ENCODE measurements around the gene FOXI1. TPM values are rescaled to one million over a fixed set of nuclear protein-coding genes. Genes with fewer than 3 reads are reported as not detected.

FOXI1 gene
- polyA plus RNA-seq, 3 donors, result 0.24 TPM; not detected in 2

Other genes starting within 250 kb of the FOXI1 start
- gene INSYN2B, start 125.4 kb upstream of the FOXI1 start, polyA plus RNA-seq, result under 1 TPM in 1 of 3 donors, not detected in 2; 0.28 TPM
- not detected for gene C5orf58, start 127.1 kb downstream of the FOXI1 start, polyA plus RNA-seq
- gene LCP2, start 191.9 kb downstream of the FOXI1 start, polyA plus RNA-seq, result 10 to 100 TPM in 2 of 3 donors, 1 to 10 TPM in 1; 2.1 to 21.0 (median 12.9) TPM